Mesenteric fat pad (tissue), 1 donor: Measurements from ENCODE around the gene TRDN. TPM values are rescaled to one million over a fixed set of nuclear protein-coding genes. Genes with fewer than 3 reads are reported as not detected.

Experiments used
- DNase-seq: peaks from one replicate; pipeline ENCODE4 v3.0.0-alpha.2; 2020; ENCODE audit warnings: low spot score
- total RNA-seq: library from RNA; stranded (reverse); fragmentation: NEBNext Ultra II Directional; extraction: Animal tissue kit (Norgen Biotek cat#: 25700); gene quantifications from one replicate; pipeline ENCODE4 v1.2.1, GENCODE V29; 2021
- donor health status: DM: yes; HTN: yes; CAD: no.

The TRDN gene
- total RNA-seq, 1 donor from 2014 or later = 0.77 TPM

DNA sequence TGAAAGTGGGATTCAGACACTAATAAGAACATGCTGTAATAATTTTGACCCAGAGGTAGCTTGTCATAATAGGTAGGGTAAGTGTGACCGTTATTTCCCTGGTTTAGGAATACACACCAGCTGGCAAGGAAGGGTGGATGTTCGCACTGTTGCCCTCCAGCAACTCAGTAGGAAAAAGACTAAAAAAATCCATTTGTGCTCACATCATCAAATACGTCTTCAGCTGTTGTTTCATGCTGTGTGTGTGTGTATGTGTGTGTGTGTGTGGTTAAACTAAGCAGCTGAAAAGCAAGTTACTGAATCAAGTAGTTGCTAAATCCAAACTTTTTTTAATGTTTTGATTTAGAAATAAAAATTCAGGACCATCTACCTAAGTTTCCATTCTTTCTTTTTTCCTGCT is 218.7 kb downstream of the TRDN start:
- no peak for DNase-seq

DNA sequence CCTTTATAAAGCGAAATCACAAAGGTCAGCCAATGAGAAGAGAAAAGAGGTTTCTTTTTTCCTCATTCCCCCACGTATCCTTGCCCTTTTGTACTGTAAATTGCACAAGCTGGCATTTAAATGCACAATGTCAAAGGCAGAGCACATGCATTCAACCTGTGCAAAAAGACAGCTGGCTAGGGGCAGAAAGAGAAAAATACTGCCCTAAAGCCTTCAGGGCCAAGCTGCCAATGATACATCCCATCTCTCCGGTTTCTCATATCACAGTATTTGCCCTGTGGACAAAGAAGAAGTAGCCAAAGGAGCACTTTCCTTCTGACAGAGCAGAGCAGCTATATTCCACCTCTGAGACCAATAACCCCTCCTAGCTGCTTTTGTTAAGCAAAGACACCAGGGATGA is 219.2 kb downstream of the TRDN start:
- no peak for DNase-seq

DNA sequence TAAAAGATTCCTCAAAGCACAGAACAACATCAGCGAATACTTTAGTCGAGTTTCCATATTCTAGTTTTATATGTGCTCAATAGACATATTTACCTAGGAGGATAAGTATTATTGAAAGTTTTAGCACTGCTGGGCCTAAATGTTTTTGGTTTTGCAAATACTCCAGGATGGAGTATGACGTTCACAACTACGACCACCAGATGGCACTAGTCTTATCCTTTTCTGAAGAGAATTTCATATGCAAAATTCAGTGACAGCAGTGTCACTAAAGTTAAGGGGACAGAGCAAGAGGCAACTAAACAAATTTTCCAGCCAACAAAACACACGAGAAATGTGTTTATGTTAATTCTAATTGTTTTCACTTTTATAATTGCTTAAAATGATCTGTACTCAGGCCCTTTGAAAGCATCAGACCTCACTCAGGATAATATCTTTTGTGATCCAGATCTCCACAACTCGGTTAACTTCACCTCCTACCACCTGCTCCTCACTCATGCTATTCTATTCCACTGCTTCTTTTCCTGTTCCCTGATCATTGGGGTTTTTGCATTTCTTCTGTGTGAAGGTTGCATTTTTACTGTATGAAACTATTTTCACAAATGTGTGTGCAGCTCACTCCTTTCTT is 220.8 kb downstream of the TRDN start:
- no peak for DNase-seq

DNA sequence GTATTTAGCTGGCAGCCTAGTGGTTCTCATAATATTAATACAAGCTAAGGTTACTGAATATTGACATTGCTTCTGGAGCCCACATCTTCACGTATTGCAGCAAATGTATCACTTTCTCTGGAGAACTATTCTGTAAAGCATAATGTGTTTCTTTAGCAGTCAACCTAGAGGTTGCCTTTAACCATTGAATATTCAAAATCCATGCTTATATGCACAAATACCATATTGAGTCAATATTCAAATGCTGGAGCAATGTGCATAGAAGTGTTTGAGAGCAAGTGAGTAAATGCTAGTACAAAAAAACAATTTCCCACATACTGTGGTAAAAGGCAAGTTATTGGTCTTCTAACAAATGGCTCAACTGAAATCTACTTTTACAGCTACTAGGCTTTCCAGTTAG is 231.8 kb downstream of the TRDN start:
- DNase-seq = no peak

DNA sequence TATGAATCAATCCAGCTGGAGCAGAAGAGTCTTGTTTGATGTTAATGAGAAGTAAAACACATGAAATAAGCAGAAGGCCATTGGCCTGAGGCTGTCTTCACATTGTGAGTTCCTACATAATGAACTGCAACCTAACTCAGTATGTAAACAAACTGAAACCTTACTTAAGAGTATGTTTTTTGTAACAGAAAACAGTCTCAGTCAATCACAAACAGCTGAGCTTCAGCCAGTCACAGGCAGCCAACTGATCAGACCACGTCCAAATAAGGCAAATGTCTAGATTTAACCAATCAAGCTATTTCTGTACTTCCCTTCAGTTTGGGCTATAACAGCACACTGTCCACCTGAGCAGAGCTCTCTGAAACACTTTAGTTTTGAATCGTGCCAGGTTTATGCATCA is 234.7 kb downstream of the TRDN start:
- DNase-seq = no peak

DNA sequence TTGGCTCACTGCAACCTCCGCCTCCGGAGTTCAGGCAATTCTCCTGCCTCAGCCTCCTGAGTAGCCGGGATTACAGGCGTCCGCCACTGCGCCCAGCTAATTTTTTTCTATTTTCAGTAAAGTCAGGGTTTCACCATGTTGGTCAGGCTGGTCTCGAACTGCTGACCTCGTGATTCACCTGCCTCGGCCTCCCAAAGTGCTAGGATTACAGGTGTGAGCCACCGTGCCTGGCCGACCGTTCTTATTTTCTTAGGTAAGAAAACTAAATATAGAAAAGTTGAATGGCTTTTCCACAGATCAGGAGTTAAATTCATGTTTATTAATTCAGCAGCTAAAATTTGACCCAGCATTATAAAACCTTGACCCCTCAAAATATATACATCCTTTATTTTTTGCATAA is 238.7 kb downstream of the TRDN start:
- DNase-seq = no peak

DNA sequence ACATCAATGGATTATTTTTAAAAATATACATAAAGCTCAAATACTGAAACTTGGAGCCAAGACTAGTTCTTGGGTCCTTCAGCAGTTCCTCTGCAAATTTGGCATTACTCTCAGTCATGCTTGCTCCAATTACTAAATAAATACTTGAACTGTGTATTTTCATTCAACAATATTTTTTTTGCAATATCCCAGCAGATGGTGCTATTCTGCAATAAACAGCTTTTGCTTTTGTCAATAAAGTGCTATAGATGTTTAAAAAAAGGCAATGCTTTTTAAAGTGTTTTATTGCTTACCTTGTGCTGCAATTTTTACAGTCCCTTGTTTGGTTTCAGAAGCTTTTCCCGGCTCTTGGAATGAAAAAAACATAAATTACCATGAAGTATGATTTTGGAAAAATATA is 243.4 kb downstream of the TRDN start:
- DNase-seq = no peak

DNA sequence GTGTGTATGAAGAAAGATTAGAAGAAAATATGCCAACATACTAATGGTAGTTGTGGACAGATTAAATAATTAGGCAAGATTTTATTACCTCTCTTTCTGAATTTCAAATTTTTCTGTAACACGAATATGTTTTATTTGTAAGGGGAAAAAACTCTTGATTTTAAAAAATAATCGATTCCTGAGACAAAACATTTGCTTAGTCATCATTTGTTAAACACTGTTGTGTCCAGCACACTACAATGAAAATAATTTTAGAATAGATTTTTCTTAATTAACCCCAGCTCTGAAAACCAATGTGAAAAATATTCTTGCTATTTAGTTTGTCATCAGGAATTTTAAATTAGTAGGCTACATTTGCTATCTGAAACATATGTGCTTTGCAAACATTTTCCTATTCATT is 253.0 kb downstream of the TRDN start:
- no peak for DNase-seq

DNA sequence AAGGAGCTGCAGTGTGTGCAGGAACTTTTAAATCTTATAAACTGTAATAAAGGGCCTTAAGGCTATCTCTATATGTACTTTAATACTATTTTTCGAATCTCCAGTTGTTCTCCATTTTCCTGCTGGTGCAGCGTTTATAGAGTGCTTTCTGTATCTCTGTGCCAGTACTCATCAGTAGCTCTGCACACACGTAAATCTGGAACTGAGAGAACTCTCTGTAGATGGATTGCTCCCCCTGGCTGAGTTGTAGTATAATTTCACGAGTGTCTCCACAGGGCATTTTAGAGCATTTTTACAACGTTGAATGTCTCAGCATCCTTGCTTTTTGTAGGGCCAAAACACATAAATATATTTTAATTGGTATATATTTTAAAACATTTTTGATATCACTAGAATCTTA is 256.5 kb downstream of the TRDN start:
- no peak for DNase-seq

DNA sequence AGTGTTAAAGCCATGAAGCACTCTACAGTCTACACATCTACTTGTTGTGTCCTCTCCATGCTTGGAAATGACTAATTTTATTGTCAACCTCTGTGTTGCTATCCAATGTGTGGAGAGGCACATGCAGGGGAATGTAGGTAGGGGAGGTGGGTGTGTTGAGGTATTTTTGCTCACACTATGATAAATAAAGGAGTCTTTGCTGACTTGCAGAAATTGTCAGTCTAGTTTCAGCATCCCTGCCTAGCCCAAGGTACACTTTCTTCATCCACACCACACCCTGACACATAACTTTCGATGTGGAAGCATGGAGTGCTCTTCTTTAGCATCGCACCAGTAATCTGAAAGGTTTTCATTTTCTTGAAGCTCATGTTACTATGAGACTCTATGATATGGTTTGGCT is 264.0 kb downstream of the TRDN start:
- no peak for DNase-seq

DNA sequence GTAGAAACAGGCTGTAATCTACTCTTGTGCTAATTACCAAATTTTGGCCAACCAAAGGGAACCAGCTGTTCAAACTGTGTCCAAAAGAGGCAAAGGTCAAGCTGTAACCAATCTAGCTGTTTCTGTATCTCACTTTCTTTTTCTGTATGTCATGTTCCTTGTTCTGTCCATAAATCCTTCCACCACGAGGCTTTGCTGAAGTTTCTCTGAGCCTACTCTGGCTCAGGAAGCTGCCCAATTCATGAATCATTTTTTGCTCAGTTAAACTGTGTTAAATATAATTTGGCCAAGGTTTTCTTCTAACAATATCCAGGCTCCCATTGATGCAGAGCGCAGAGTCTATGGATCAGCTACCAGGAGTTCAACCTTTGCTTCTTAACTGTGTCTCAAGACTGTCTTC is 272.8 kb downstream of the TRDN start:
- no peak for DNase-seq

DNA sequence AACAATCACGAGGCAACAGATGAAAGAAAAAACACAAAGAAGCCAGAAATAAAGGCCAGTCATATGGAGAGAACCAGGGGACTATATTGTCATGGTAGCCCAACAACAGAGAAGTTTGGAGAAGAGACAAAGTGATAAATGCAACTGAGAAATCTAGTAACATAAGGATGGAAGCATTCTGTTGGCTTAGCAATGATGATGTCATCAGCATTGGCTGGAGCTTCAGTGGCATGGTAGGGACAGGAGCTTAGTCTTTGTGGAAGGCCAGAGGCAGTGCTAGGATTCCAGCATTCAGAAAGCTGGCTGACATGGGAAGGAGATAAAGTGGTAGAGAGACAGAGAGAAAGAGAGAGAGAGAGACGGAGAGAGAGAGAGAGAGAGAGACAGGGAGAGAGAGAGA is 276.4 kb downstream of the TRDN start:
- DNase-seq = no peak

DNA sequence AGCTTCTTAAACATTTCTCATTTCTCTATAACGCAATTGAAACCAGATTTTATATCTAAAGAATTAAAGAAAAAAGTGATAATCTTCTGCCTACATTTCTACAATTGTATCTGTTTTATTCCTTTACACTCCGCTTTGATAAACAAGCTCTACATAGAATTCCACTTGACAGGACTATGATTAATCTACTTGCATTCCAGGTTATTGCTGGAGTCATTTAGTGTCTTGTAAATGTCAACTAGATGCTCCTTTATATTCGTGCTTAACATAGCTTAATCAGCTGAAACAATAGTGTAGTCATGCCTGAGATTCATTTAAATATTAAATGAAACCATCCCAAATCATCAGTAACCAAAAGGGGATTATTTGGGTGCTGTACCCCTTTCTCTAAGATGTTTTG is 284.0 kb downstream of the TRDN start:
- no peak for DNase-seq

DNA sequence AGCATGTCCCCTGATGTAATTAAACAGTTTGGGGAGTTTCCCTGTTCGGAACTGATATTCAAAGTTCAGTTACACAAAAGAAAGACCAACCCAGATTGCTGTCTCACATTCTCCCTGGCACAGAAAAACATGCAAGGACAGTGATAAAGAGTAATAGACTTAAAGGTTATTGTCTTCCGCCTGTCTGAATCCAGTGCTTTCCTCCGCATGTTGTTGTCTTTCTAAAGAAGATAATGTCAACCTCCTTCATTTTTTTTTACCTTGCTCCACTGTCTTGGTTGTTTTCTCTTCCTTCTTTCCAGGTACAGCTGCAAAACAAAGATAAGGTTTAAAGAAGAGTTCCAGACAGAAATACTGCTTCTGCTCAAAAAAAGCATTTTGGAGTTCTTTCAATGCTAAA is 284.5 kb downstream of the TRDN start:
- no peak for DNase-seq

DNA sequence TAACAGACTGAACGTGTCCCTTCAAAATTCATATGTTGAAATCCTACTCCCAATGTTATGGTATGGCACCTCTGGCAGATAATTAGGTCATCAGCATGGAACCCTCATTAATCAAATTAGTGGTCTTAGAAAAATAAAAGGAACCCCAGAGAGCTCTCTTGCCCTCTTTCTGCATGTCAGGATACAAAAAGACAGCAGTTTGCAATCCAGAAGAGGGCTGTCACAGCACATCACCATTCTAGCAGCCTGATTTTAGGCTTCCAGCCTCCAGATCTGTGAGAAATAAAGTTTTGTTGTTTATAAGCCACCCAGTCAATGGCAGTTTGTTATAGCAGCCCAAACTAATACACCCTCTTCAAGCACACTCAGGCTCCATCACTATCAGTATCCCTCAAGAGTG is 292.9 kb downstream of the TRDN start:
- no peak for DNase-seq

DNA sequence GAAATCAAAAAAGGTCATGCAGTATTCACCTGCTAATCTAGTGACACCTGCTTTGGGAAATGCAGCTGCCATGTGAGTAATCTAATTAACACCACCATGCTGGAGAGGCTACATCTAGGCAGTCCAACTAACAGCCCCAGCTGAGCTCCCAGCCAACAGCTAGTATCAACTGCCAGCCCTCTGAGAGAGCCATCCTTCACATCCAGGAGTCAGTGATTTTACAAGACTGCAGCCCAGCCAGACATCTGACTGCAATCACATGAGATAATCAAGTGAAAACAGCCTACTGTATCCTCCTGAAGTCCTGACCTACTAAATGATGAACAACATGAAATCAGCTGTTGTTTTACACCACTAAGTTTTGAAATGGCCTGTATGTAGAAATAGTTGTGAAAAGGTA is 298.4 kb downstream of the TRDN start:
- no peak for DNase-seq

DNA sequence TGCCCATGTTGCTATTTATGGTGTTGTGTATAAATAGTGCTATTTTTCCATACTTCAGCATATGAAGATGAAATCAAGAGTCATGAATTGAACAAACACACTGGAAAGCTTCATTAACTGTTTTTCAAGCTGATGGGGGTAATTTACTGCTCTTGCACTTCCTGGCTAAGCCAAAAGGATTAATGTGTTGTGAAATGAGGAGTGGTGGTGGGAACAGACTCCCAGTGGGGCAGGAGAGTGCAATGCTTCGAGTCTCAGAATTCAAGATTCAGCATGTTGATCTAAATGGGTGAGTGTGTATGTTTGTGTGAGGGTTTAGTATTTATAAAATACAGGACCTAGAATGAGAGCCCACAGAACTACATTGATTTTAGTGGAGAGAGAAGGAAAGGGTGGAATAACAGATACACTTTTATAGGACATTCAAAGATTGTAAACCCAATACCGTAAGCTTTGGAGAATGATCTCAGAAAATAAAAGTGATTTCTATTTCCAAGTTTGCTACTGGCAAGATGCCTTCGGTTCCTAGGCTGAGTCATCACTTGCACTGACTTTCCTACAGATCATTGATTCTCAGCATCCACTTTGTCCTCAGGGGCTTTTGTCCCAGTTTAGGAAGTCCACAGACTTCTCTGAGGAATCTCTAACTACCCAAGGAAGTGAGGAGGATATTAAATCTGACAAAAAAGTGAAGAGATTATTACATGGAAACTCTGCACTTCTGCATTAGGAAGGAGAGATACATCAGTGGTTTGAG is 303.6 kb downstream of the TRDN start:
- DNase-seq = no peak

DNA sequence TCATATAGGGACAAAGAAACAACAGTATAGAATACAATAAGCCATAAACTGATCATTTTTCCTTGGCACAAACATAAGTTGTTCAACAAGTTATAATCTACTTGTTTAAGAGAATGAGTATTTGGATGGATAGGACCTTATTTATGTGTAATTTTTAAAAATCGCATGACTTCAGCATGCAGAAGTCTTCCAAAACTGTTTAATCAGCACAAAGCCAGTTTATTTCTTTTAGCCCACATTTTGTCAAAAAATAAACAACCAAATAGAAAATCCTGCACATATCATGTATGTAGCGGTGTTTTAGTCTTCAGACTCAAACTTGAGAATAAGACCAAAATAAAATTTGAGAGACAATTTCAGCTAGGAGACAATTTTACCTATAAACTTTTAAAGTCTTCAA is 304.7 kb downstream of the TRDN start:
- DNase-seq = no peak

DNA sequence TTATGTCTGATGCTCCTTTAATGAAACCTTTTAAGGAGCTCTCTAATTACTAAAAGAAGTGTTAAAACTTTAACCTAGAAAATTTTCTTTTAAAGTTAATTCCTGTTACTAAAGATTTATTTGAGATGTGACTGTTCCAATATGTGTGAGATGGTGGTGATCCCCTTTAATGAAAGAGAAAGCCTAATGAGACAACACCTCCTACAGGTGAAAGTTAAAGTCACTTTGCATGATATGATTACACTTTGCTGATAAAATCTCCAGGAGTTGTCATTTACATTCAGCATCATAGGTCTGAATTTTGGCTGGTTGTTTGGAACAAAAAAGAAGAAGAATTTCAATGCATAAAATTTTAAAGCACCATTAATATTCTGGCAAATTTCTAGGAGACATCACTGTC is 307.4 kb downstream of the TRDN start:
- no peak for DNase-seq

DNA sequence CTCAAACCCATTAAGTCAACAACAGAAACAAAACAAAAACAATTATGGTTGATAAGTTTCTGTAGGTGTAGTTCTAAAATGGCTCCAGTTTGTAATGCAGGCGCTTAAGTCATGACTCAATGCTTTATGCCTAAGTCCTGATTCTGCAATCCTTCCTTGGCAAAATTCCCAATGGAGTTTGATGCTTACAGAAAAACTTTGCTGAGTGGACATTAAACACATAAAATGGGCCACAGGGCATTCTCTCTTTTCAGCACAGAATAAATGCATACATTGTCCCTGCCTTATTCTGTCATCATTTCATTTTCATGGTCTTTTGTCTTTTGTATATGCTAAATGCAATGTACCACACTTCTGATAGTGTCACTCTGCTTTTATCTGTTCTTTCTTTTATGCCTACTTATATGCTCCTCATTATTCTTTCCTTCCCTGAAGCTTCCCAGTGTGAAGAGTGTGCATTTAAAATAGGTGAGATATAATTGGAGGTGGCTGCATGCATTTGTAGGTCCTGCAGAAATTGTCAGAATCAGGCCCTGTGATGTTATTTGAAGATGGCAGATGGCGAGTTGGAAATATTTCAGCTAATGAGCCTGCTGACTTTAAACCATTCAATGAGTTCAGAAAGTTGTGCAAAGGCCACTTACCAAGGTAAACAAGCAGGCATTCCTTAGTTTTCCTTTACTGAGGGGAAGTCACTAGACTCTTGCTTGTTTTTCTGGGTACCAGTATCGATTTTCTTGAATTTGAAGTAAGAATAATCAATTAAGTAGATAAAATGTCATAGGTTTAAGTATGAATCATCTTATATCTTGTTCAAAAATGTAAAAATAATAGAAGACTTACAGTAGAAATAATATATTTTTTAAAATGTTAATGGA is 313.1 kb downstream of the TRDN start:
- no peak for DNase-seq

DNA sequence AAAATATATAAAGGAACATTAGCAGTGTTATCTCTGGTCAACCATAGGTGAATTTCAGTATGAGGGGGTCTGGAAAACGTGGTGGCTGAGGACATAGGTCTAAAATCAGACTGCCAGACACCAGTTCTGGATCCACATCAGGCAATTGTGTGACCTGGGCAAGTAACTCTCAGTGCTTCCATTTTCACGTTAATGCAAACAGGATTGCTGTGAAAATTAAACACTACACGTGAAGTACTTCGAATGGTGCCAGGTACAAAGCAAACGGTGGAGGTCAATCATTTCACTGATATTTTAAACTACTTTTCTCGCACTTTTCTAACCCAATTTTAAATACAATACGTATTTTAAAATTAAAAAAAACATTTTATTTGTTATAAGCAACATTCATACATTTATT is 315.7 kb downstream of the TRDN start:
- DNase-seq = no peak

DNA sequence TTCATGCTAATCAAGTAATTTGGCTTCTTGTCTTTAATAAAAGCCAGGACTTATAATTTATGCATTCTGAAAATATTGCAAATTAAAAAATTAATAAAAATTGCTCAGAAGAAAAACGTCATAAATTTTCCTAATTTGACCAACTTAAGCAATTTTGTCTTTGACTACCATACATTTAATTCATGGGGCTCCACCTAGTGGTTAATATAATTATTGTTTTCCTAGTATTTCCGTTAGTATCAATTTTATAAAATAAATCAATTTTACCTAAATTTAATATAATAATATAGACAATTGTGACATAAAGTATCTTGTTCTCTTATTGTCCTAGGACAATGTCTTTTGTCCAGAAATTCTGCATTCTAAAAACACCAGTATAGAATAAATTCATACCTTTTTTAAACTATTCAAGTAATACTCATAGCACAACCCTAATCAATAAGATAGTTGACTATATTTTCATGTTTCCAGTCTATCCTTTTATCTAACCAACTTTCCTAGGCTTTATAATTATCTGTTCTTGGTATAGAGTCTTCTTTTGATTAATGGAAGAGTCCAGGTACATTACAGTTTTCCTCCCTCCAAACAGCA is 319.9 kb downstream of the TRDN start:
- no peak for DNase-seq
